ENCODE results near the gene AGXT2. TPM values are rescaled to one million over a fixed set of nuclear protein-coding genes. Genes with fewer than 3 reads are reported as not detected.

Gene AGXT2
- total and polyA plus RNA-seq, 9 of the 15 experiments (the other 6 are each of a cell fraction or from before 2014, with no cell fraction given): not detected

DNA sequence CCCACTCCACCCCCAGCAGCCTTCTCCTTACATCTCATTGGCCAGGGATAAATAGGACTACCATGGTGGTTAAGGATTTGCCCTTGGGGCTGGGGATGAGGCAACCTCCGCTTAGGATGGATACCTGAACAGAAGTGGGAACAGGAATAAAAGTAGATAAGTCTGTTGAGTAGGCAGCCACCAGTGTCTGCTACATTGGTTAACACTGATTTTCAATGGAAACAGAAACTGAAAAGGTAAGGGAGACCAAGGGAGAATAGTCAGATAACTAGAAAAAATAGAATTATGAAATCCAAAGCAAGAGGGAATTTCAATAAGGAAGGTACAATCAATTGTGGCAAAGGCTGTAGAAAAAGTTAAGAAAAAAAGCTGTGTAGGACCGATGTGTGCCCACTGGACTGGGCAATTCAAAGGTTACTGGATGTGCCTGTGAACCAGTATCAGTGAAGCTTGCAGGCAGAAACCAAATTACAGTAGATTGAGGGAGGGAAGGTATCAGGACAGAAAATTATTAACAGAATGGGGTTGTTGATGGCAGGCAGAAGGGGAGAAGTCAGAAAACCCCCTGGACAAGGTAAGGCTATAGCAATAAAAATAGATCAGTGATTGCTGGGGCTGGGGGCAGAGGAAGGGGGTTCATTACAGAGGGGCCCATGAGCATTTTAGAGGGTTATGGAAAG, 69.7 kb downstream of the AGXT2 start:
- peaks cover 5 to 10% of the 10 kb centered on the region in 2 experiments; a peak in 4 of 5 replicates for H3K27me3 ChIP-seq (ENCODE audit: control insufficient read depth in 2 of 2, insufficient read depth in 2 of 2, low read length in 2 of 2)
- 0% methylated on average over 2 of the region's 2 CpGs for WGBS (ENCODE audit: insufficient coverage, low coverage, missing lambda C conversion rate)
- H3K9ac ChIP-seq (ENCODE audit: insufficient read depth in 1 of 2, low read depth in 2 of 2, low read length in 2 of 2): no peak overlapping the region
- BruUV-seq (replicated peaks): no TSS peak
- no peak overlapping the region for H3K27ac ChIP-seq (ENCODE audit: extremely low read depth, low read depth, low read length)
- ChIA-PET CTCF (ENCODE audit: low intra/inter-chr PET ratio) (no interaction called here), POLR2A (interaction anchor here (0.5 to 0.6 kb wide), 2 partner anchors 8 to 49 kb away, joined by 3 read pairs; partner anchors contain the start of gene DNAJC21)
- no peaks in the 10 kb centered on the region for H3K79me2 ChIP-seq (ENCODE audit: control insufficient read depth, insufficient read depth, low read length)
- no peak overlapping the region for H2AFZ ChIP-seq (ENCODE audit: low read depth, low read length)
- H3K4me1 ChIP-seq (replicated peaks in 1 of 2; ENCODE audit: control insufficient read depth in 2 of 2, insufficient read depth in 2 of 2, low read length in 2 of 2): no peaks in the 10 kb centered on the region
- no peak overlapping the region for H3K4me3 ChIP-seq
- no peaks in the 10 kb centered on the region for H4K20me1 ChIP-seq (replicated peaks; ENCODE audit: control insufficient read depth, insufficient read depth, low read length)
- in situ Hi-C loops (cut with MboI): no loop called here
- H3K9me1 ChIP-seq (ENCODE audit: control insufficient read depth, insufficient read depth, low read length): no peaks in the 10 kb centered on the region
- ATAC-seq (no peak), FAIRE-seq (no peak), DNase-seq (ENCODE audit: extremely low read depth in 1 of 4, low spot score in 3 of 4) (no peak)
- no peak overlapping the region for H3K4me2 ChIP-seq (ENCODE audit: insufficient read depth, low read length)
- H3K36me3 ChIP-seq (ENCODE audit: control insufficient read depth, insufficient read depth, low read length): no peaks in the 10 kb centered on the region
- no peaks in the 10 kb centered on the region for H3K9me3 ChIP-seq (replicated peaks; ENCODE audit: control insufficient read depth, insufficient read depth, low read depth, low read length)
- intact Hi-C loops (cut with micrococcal nuclease): no loop called here
- TF ChIP-seq FOXK2 (conservative IDR thresholded peaks at IDR 0.05 in 1 of 2, IDR thresholded peaks at IDR 0.05 in 1 of 2; ENCODE audit: low read depth in 2 of 2) (no peak), MCM3 (IDR thresholded peaks at IDR 0.05) (no peak), ELF4 (CRISPR knock-in tag; IDR thresholded peaks at IDR 0.05) (no peak), CBX2 (IDR thresholded peaks at IDR 0.05; ENCODE audit: insufficient read depth, low read length, poor library complexity, severe bottlenecking) (no peak), NFE2L1 (tag; IDR thresholded peaks at IDR 0.05; ENCODE audit: borderline replicate concordance, low read depth) (no peak), RHOXF2B (CRISPR knock-in tag; conservative IDR thresholded peaks at IDR 0.05) (no peak)
- TF ChIP-seq, protein P1, sequence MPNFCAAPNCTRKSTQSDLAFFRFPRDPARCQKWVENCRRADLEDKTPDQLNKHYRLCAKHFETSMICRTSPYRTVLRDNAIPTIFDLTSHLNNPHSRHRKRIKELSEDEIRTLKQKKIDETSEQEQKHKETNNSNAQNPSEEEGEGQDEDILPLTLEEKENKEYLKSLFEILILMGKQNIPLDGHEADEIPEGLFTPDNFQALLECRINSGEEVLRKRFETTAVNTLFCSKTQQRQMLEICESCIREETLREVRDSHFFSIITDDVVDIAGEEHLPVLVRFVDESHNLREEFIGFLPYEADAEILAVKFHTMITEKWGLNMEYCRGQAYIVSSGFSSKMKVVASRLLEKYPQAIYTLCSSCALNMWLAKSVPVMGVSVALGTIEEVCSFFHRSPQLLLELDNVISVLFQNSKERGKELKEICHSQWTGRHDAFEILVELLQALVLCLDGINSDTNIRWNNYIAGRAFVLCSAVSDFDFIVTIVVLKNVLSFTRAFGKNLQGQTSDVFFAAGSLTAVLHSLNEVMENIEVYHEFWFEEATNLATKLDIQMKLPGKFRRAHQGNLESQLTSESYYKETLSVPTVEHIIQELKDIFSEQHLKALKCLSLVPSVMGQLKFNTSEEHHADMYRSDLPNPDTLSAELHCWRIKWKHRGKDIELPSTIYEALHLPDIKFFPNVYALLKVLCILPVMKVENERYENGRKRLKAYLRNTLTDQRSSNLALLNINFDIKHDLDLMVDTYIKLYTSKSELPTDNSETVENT (CRISPR knock-in tag; IDR thresholded peaks at IDR 0.05): no peak
- TF ChIP-seq, protein P2, sequence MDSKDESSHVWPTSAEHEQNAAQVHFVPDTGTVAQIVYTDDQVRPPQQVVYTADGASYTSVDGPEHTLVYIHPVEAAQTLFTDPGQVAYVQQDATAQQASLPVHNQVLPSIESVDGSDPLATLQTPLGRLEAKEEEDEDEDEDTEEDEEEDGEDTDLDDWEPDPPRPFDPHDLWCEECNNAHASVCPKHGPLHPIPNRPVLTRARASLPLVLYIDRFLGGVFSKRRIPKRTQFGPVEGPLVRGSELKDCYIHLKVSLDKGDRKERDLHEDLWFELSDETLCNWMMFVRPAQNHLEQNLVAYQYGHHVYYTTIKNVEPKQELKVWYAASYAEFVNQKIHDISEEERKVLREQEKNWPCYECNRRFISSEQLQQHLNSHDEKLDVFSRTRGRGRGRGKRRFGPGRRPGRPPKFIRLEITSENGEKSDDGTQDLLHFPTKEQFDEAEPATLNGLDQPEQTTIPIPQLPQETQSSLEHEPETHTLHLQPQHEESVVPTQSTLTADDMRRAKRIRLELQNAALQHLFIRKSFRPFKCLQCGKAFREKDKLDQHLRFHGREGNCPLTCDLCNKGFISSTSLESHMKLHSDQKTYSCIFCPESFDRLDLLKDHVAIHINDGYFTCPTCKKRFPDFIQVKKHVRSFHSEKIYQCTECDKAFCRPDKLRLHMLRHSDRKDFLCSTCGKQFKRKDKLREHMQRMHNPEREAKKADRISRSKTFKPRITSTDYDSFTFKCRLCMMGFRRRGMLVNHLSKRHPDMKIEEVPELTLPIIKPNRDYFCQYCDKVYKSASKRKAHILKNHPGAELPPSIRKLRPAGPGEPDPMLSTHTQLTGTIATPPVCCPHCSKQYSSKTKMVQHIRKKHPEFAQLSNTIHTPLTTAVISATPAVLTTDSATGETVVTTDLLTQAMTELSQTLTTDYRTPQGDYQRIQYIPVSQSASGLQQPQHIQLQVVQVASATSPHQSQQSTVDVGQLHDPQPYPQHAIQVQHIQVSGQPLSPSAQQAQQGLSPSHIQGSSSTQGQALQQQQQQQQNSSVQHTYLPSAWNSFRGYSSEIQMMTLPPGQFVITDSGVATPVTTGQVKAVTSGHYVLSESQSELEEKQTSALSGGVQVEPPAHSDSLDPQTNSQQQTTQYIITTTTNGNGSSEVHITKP (IDR thresholded peaks at IDR 0.05; ENCODE audit: partially characterized antibody): no peak

All from K562 (cell line).